ENCODE results near the gene HLA-DQB2. TPM values are rescaled to one million over a fixed set of nuclear protein-coding genes. Genes with fewer than 3 reads are reported as not detected.
A peak's percentile ranks its signal among the peaks of the same experiment; 100 is the strongest.
"Not testable (repeated sequence)": the region's sequence is repeated elsewhere in the genome, so short reads cannot be mapped to it uniquely, and the experiment has no call there.

The HLA-DQB2 gene
- 1 to 10 TPM; 1.3 to 4.1 TPM for total RNA-seq
- long read RNA-seq: 0 reads

DNA sequence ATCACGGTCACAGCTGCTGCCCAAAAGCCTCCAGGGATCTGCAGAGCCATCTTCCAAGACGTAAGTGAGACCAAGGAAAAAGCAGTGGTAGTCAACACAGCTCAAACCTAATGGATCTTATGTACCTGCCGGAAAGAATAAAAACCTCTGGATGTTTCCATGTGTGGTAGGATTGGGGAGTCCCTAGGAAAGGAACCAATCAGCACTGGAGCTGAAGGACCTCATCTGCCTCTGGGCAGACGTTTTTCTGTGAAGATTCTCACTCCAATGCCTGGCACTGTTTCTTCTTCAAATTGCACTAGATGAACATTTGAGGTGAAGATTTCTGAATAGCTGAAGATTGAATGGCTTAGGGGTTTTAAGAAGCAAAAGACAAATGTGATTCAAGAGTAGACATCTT lies at the start of gene HLA-DQB2:
Gene HLA-DQB2 (minus strand): TSS at position 112 of the 400 bp plus-strand sequence. CDS start 62 bp downstream, at position 50.
- intact Hi-C loops (cut with DNase I): loop anchor here in 1 of 2 donors (5.0 kb wide), 1 partner anchor 96 kb away; the partner anchor contains the start of gene HLA-DQB1

GRCh38 chr6:32809171-32809570 lies 45.8 kb upstream of the HLA-DQB2 start:
- ATAC-seq: no peak
- DNase-seq: no peak
- intact Hi-C loops (cut with DNase I): no loop called here

More for the DNA sequence above, at the start of gene HLA-DQB2:
- DNase-seq (no peak), ATAC-seq (no peak)

DNA sequence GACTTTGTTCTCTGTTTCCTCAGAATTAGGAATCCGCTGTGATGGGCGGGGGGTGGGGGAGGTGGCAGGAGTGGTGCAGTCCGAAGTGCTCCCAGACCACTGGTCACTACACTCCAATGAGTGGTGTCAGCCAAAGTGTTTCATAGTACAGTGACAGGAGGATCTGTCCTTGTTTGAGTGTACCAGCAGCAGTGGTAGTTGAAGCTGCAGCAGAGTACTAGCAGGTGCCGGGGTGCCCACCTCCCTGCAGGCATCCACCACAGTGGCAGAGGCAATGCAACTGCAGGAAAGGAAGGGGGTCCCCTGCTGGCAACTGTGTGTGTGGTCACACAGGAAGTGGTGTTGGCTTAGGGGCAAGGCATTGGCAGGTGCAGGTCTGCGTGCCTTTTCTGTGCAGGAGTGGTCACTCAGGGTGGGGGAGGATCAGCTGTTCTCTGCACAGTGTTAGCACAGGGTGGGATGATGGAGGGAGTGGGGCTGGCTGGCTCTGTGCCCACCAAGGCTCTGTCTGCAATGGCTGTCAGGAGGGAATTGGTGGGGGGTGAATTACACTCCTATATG lies 43.8 kb upstream of the HLA-DQB2 start:
- intact Hi-C loops (cut with DNase I): no loop called here
- DNase-seq (no peak), ATAC-seq (no peak)

GRCh38 chr6:32805404-32805803 lies 42.1 kb upstream of the HLA-DQB2 start:
- ATAC-seq; DNase-seq; intact Hi-C loops (cut with DNase I): not testable (repeated sequence)

GRCh38 chr6:32803416-32803815 lies 40.1 kb upstream of the HLA-DQB2 start:
- no peak for DNase-seq
- intact Hi-C loops (cut with DNase I): no loop called here
- ATAC-seq: no peak

DNA sequence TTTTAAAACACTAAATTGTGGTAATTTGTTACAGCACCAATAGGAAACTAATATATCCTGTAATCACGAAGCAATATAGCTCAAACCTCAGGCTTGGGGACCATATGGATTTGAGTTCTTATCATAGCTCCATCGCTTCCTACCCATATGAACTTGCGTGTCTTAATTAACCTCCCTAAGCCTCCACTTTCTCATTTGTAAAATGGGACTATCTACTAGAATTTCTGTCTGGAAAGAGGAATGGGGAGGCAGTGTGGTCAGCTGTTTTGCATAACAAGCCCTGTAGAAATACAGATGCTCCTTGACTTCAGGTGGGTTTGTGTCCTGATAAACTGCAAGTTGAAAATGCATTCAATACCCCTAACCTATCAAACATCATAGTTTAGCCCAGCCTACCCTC lies 36.4 kb upstream of the HLA-DQB2 start:
- ATAC-seq (no peak), DNase-seq (no peak)
- intact Hi-C loops (cut with DNase I): loop anchor here (5.0 to 10.0 kb wide), 2 partner anchors 382 to 555 kb away; no protein-coding TSS in a partner anchor

GRCh38 chr6:32799168-32799567 lies 35.8 kb upstream of the HLA-DQB2 start:
- intact Hi-C loops (cut with DNase I): loop anchor here (5.0 to 10.0 kb wide), 2 partner anchors 382 to 554 kb away; no protein-coding TSS in a partner anchor
- no peak for DNase-seq
- no peak for ATAC-seq

DNA sequence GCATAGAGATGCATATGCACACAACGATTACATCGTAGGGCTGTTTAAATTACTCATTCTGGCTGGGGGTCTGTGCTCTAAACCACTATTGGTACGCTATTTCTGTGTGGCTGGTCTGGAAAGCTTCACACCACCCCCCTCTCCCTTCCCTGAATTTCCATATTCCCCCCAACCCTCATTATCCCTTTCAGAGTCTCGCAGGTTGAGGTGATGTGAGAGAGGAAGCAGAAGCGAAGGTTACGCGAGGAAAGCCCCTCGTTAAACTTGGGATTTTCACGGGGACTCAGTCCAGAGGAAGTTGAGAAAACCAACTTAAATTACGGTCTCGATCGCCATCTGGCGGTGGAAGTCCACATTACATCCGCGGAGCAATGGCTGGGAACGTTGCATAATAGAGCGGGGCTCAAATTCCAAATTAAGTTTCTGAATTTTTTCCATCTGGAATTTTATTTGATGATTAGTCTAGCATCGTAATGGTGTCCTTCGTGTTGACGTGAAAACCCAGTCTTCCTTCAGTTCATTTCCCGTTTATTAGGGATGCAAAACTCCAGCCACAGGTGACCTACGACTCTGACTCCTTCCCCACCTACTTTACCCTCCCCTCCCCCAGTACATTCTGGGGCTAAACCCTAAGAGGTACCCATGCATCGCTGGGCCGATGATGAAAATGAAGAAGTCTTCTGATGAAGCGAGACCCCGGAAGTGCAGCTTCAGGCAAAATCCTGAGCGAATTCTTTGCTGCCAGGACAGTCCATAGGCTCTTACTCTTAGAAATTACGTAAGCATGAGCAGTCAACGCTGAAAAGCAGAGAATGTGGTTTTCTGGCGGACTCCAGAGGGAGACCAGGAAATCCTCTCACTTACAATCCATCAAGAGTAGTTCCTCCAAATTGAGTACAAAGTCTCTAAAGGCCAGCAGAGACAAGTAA lies 33.8 kb upstream of the HLA-DQB2 start:
- peak; percentile 66 for DNase-seq
- intact Hi-C loops (cut with DNase I): loop anchor here (2.0 to 10.0 kb wide), 3 partner anchors 380 to 552 kb away; no protein-coding TSS in a partner anchor
- peak; percentile 76 to 86 for ATAC-seq

DNA sequence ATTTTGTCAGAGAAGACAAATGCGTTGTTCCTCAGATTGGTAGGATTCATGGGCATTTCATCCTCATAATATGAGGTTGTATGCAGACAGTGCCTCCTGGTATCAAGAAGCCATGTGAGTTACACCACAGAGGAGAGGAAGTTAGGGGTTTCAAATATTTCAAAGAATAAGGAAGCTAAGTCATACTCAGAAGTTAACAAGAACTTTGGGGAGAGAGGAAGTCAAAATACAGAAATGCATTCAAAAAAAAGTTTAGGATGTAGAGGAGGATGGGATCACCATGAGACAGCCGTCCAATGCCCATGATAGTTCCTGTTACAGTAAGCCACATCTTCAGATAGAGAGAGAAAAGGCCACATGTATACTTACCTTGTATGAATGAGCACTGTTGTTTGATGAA lies 31.2 kb upstream of the HLA-DQB2 start:
- no peak for DNase-seq
- intact Hi-C loops (cut with DNase I): loop anchor here in 1 of 2 donors (10.0 kb wide), 1 partner anchor 550 kb away; no protein-coding TSS in a partner anchor
- ATAC-seq: peak; percentile 19 to 38

DNA sequence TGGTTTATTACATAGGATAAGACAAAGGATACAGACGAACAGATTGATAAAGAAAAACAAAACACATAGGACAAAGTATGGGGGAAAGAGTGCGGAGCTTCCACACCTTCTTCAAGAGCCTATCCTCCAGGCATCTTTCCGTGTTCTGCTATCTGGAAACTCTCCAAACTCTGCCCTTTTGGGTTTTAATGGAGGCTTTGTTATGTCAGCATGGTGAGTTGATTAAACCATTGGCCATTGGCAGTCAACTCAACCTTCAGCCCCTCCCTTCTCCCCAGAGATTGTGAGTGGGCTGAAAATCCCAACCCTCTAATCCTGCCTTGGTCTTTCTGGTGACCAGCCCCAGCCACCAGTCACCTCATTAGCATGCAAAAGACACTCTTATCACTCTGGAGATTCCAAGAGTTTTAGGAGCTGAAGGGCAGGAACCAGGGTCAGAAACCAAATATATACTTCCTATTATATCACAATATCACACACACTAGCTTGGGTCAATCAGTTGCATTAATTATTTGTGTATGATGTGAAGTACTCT lies 29.6 kb upstream of the HLA-DQB2 start:
- DNase-seq: no peak
- no peak for ATAC-seq
- intact Hi-C loops (cut with DNase I): loop anchor here in 1 of 2 donors (10.0 kb wide), 1 partner anchor 548 kb away; no protein-coding TSS in a partner anchor

DNA sequence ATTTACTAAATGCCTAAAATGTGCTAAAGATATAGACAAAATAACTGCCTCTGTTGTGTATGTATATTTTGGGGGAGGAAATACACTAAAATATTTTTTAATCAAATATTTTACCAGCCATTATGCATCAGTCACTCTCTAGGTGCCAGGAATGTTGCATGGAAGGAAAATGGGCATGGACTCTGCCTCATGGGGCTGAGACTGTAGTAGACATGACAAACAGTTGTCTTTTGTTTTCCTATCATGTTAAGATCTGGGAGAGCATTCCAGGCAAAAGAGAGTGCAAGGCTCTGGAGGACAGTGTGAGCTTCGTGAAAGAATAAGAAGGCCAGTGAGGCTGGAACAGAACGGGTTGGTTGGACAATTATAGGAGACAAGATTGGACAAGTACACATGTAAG lies 27.0 kb upstream of the HLA-DQB2 start:
- ATAC-seq (no peak), DNase-seq (no peak)
- intact Hi-C loops (cut with DNase I): loop anchor here in 1 of 2 donors (10.0 kb wide), 1 partner anchor 546 kb away; no protein-coding TSS in a partner anchor

- DNase-seq (no peak), ATAC-seq (peak; percentile 86 to 90)
- intact Hi-C loops (cut with DNase I): loop anchor here in 1 of 2 donors (5.0 kb wide), 1 partner anchor 84 kb away; no protein-coding TSS in a partner anchor
Observed at GRCh38 chr6:32785781-32786533, 22.6 kb upstream of the HLA-DQB2 start.

DNA sequence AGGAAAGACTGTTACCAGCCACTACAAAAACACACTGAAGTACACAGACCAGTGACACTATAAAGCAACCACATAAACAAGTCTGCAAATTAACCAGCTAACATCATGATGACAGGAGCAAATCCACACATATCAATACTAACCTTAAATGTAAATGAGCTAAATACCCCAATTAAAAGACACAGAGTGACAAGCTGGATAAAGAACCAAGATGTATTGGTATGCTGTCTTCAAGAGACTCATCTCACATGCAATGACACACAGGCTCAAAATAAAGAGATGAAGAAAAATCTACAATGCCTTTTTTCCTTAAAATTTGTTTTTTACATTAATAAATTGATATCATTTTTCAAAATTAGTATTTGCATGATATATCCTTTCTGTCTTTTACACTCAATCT lies 19.6 kb upstream of the HLA-DQB2 start:
- DNase-seq; ATAC-seq; intact Hi-C loops (cut with DNase I): not testable (repeated sequence)

- ATAC-seq (no peak), DNase-seq (no peak)
- intact Hi-C loops (cut with DNase I): no loop called here
Observed at GRCh38 chr6:32779036-32779435, 15.7 kb upstream of the HLA-DQB2 start.

- ATAC-seq (no peak), DNase-seq (no peak)
- intact Hi-C loops (cut with DNase I): no loop called here
Observed at GRCh38 chr6:32775071-32775470, 11.7 kb upstream of the HLA-DQB2 start.

GRCh38 chr6:32774426-32774825 lies 11.1 kb upstream of the HLA-DQB2 start:
- intact Hi-C loops (cut with DNase I): no loop called here
- ATAC-seq: no peak
- no peak for DNase-seq

DNA sequence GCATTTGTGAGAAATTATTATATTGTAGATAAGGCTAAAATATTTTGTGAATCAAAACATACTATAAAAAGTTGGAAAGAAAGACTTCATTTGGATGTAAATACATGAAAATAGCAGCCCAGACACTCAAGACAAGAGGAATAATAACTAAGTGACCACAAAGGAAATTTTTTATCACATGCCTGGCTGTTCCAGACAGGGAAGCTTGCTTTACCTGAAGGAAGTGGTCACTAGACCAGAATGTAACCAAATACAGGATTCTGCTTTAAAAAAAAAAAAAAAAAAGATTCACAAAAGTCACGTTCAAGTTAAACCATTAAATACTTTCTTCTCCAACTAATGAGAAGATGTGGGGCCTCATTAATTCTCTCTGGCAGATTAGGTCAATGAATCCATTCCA lies 9.3 kb upstream of the HLA-DQB2 start:
- ATAC-seq (no peak), DNase-seq (no peak)
- intact Hi-C loops (cut with DNase I): no loop called here

DNA sequence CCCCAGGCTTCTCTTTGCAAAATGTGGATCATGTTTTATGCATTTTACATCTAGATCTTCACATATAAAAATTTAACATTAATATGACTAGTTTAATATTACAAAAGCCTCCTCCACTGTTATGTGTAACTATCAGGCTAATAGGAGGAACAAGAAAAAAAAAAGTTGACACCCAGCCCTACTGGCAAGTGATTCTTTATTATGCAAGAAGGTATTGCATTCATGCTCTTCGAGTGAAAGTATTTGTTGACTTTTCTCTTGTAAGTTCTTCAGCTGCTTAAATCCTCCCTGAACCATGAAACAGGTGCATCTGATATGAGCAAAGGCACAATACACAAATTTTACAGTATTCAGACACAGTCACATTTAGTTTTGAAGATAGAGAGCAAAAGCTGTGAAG lies 716 bp upstream of the HLA-DQB2 start:
- ATAC-seq (no peak), DNase-seq (no peak)
- intact Hi-C loops (cut with DNase I): loop anchor here in 1 of 2 donors (5.0 kb wide), 1 partner anchor 97 kb away; the partner anchor contains the start of gene HLA-DQB1

DNA sequence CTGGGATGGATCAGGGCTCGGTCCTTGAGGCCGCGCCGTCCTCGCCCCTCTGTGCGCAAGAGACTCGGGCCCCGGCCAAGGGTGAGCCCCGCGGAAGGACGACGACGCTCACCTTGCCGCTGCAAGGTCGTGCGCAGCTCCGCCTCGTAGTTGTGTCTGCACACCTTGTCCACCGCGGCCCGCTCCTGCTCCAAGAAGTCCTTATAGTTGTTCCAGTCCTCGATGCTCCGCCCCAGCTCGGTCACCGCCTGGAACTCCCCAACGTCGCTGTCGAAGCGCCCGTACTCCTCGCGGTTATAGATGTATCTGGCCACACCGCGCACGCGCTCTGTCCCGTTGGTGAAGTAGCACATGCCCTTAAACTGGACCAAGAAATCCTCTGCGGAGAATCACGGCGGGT lies 1.8 kb downstream of the HLA-DQB2 start:
- intact Hi-C loops (cut with DNase I): loop anchor here in 1 of 2 donors (5.0 kb wide), 1 partner anchor 94 kb away; the partner anchor contains the start of gene HLA-DQB1
- no peak for DNase-seq
- no peak for ATAC-seq

All from left cardiac atrium (tissue), 4 donors.